HG03064 (cell line): ENCODE results near the gene NPTXR.
"Not testable (repeated sequence)": the region's sequence is repeated elsewhere in the genome, so short reads cannot be mapped to it uniquely, and the experiment has no call there.

Experiments used
- ATAC-seq: cut with Tn5 transposase; IDR thresholded peaks from one replicate; pipeline ENCODE4 v1.9.1; 2021; ENCODE audit warnings: low read depth; ENCODE audit not compliant: unreplicated experiment

NPTXR gene

DNA sequence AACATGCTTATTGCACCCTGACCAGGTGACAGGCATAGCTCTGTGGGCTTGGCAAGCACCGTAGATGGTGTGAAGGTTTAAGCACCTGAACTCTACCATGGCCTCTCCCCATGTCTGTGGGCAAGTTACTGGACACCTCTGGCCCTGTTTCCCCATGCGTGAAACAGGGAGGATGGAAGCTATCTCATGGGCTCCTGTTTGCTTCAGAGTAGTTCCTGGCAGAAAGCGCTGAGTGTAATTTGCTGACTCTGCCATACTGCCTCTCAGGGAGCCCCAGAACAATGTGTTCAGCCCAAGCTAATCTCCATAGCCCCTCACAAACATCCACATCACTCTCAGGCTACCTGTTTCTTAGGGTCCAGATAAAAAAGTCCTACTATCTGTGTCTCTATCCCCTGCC is 25.8 kb upstream of the NPTXR start:
- no peak for ATAC-seq

- ATAC-seq, result no peak
Measured at GRCh38 chr22:38868886-38869381, 25.1 kb upstream of the NPTXR start.

DNA sequence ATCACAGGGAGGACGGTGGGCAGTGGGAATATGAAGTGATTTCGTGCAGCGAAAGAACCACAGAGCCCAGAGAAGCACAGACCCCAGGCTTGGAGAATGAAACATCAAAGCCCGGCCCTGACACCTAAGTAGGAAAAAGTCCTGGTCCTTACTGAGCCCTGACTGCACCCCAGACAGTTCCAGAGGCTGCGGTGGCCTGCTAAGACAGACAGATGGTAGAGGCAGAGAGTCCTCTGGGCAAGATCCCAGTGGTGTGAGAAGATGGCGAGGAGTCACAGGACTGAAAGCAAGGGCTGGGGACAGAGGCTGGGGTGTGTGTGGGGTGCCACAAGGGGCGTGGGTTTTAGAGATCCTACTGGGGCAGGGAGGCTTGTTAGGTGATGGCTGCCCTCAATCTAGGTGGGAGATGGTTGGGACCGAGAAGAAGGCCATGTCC is 24.5 kb upstream of the NPTXR start:
- no peak for ATAC-seq

- no peak for ATAC-seq
Measured at GRCh38 chr22:38867471-38868285, 23.9 kb upstream of the NPTXR start.

DNA sequence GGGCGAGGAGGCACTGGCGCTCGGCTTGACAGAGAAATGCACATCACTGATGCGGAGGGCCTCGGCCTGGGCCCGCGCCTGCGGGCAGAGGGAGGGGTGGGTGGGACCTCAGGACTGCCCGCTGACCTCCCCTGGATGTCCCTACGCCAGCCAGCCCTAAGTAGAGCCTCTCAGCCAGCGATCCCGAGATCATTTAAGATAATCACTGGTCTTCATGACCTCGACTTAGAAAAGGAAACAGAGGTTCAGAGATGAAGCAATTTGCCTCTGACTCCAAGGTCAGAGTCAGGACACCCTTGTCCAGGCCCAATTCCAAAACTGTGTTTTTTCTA is 23.3 kb upstream of the NPTXR start:
- ATAC-seq, result no peak

GRCh38 chr22:38866399-38867123 is 22.7 kb upstream of the NPTXR start:
- ATAC-seq, result no peak

DNA sequence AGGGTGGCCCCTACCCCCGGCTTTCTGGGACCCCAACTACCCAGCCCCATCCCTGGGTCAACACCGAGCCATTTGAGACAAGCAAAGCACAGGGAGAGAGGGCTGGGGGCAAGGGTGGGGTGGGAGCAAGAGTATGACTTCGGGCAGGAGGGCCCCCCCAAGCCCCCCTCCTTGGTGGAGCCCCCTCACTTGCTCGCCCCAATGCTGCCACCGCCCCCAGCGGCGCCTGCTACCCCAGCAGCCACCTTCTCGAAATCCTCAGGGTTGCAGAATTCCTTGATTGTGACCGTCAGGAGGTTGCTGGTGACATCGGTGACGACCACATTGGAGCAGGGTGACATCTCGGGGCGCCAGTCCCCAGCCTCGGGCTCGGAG is 22.2 kb upstream of the NPTXR start:
- ATAC-seq, result no peak

DNA sequence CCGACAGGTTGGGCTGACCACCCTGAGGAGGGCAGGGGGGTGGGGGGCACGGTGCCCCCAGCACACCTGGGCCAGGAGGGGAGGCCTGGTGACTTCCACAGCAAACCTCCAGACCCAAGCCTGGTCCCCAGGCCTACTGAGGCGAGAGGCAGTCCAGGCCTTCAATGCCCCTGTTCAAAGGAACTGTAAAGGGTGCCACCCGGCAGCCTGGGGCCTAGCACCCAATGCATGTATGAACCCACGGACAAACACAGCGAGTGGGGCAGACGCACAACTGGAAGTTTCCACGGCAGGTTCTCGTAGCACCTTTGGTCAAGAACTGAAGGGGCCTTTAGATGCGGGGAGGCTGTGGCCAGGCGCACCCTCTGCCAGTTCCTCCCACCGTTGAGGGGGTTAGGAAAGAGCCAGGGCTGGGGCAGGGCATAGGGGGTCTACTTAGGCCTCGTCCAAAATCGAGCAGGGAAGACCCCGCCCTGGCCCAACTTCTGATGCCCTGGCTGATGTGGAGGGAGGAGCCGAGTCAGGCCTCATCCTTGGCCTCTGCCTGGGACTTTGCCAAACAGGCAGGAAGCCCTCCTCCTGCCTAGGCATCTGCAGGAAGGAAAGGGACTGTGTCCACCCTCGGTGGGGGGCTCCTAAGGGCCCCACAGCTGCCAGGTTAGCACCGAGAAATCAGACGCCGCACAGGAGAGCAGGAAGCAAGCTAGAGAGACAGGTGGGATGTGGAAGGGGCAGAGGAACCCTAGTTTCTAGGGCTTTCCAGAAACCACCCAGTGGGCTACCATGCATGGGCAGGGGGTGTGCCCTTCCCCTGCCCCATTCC is 21.6 kb upstream of the NPTXR start:
- ATAC-seq, result no peak

DNA sequence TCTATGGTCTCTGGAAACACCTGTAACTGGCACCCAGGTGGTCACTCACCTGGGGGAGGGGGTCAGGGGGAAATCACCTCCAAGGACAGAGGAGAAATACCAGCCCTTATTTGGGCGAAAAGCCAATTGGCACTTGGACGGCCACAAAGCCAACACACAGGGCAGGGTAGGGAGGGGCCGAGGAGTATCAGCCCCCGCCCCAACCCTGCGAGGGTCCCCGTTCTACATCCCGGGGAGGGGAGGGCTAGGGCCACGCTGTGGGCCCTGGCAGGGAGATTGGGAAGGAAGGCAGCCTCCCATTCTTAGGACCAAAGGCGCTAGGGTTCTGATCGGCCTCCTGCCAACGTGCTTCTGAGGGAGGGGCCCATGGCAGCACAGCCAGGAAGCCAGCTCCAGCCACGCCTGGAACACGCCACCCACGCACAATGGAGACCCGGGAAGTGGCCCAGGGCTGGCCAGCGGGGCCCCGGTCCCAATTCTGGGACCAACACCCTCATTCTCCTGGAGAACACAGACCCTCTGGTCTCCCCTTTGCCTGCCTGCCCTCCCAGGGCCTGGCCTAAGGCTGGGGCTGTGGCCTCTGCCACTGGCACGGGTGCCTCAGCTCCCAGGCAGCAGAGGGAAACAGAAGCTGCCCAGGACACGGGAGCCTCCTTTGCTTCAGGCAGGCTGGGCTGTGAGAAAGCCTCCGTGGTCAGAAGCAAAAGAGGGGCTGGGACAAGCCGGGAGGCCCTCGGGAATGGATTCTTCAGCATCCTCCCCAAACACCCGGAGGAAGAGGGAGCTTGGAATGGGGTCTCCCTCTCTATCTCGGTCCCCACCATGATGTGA is 20.7 kb upstream of the NPTXR start:
- ATAC-seq, result no peak

GRCh38 chr22:38863531-38864131 is 19.8 kb upstream of the NPTXR start:
- ATAC-seq, result no peak

DNA sequence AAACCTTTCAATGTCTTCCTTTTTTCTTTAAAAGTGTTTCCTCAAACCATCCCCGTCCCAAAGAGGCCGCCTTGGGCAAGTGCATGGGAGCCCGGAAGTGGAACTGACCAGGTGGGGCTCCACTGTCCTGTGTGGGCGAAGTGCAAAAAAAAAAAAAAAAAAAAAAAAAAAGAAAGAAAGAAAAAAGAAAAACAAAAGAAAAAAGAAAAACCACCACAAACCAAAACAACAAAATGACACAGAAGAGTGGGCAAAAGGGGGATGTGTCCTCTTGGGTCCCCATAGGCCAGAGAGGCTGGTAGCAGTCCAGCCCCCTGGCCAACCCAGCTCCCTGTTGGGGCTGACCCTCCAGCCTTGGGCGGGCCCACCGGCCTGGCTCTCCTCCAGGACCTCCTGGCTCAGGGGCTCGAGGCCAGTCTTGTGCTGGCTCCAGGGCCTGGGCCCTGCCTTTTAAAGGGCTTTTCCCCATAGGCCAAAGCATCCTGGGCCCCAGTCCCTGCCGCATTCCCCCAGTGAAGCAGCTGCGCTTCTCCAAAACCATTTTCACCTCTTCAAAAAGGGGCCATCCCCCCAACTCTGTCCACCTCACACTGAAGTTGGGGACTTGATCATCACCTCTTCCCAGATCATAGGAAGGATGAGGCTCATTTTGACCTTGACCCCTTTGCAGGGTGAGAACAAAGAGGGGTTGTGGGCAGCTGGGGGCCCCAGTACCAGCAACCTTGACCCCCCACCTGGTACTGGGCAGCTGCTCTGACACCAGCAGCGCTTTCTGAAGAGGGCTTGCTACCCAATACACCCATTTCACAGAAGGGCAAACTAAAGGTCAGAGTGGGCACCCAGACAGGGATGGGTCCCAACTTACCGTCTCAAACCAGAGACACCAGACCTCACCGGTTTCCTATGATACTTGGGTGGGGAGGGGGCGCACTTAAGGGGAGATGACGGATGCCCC is 18.8 kb upstream of the NPTXR start:
- no peak for ATAC-seq

GRCh38 chr22:38861927-38862326 is 18.1 kb upstream of the NPTXR start:
- ATAC-seq, result no peak

DNA sequence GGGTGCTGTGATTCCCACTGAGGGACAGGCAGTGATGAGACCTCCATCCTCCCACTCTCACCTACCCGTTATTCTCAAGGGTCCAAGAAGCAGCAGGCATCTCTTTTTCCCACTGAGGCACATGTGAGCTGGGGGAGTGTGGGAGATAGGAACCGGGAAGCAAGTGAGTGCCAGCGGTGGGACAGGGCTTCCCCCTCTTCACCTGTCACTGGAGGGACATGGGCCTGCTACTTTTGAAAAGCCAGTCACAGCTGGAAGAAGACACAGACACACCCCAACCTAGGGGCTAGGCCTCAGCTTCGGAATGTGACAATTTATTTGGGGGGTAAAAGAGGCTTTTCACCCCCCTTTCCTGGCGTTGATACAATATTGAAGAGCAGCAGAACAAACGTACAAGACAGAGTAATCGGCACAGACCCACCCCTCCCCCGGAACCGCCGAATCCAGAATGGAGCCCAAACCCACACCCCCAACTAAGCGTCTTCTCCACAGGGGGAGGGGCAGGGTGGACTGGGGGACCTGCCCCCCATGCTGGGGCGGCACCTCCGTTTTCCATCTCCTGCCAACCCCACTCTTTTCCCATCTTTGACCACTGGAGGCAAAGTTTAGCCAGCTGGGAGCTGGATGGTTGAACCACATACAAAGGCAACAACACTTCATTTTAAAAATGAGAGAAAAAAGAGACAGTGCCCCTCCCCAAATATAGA is 17.5 kb upstream of the NPTXR start:
- no peak for ATAC-seq

DNA sequence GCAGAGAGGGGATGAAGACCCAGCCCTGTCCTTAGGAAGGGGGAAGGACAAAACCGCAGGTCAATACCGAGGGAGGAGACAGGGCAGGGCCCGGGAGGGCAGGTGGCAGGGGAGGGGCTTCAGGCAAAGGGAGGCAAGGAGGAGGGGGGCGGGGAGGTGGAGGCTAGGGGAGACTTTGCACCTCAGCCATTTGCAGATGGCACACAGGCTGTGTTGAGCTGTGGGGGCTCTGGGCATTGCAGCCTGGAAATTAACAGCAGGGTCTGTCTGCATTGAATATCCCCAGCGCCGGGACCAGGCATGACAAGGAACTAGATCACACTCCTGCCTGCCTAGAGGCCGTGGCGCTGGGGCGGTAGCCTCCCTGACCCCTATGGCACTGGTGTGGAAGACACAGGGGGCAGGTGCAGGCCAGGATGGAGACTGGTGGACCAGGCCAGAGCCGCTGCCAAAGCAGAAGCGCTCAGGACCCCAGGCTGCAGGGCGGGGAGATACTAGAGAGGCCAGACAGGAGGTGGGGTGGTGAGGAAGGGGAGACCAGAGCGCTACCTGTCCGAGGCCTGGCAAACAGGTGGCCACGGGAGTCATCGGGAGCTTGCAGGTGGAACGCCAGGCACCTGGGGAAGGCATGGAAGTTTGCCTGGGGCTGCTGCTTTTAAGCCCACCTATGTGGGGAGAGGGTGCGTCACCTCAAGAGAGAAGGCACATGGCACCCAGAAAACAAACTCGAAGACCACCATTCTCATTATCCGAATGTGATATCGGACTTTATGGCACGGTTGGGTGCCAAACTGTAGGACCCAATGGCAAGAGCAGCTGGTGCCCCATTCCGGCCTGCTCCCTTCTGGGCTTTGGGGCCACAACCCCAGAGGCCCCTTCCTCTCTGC is 16.7 kb upstream of the NPTXR start:
- ATAC-seq, result no peak

GRCh38 chr22:38859581-38860282 is 15.9 kb upstream of the NPTXR start:
- ATAC-seq, result no peak

DNA sequence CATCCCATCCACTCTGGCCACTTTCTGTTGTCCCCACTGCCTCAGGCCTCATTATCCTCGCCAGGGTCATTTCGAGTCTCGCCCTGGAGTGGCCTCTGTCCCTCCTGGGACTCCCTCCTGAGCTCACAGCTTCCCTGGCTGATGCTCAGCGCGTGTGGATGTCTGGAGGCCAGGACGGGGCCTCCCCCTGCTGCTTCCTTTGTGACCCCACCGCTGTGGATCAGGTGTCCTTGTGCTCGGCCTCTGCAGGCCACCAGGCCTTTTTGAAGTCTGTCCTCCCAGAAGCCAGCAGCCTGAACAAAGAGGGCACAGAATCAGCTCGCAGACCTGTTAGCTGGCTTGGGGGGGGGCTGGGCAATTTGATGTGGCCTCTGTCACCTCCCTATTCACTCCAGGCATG is 14.7 kb upstream of the NPTXR start:
- ATAC-seq, result no peak

GRCh38 chr22:38854476-38854875 is 10.6 kb upstream of the NPTXR start:
- not testable (repeated sequence) for ATAC-seq
